ENCODE results near the gene GAL3ST2.
"Not testable (repeated sequence)": the region's sequence is repeated elsewhere in the genome, so short reads cannot be mapped to it uniquely, and the experiment has no call there.

The GAL3ST2 gene

DNA sequence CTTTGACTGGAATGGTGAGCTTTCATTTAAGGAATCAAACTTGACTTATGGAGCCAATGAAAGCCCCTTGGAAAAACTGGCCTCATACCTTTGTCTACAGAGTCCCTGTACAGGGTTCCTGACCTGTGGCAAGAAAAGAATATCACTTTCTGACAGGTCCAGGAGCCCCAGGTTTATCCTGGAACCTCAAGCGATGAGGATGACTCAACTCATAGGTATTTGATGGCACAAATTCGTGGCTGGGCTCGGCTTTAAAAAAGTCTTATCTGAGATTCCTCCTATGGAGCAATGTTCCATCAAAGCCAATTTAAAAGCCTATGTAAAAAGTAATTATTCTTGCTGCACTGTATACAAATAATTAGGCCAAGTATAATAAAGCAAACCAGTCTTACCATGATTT is 14.8 kb downstream of the GAL3ST2 start:
- DNase-seq (ENCODE audit: low spot score): not testable (repeated sequence)

DNA sequence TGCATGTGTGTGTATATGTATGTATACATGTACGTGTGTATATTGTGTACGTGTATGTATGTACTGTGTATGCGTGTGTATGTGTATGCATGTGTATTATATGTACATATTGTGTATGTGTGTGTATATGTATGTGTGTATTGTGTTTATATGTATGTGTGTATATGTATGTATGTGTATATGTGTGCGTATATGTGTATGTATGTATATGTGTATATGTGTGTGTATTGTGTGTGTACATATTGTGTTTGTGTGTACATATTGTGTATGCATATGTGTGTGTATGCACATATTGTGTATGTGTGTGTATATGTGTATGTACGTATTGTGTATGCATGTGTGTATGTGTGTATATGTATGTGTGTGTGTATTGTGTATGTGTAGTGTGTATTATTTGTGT is 16.8 kb downstream of the GAL3ST2 start:
- DNase-seq (ENCODE audit: low spot score): no peak

DNA sequence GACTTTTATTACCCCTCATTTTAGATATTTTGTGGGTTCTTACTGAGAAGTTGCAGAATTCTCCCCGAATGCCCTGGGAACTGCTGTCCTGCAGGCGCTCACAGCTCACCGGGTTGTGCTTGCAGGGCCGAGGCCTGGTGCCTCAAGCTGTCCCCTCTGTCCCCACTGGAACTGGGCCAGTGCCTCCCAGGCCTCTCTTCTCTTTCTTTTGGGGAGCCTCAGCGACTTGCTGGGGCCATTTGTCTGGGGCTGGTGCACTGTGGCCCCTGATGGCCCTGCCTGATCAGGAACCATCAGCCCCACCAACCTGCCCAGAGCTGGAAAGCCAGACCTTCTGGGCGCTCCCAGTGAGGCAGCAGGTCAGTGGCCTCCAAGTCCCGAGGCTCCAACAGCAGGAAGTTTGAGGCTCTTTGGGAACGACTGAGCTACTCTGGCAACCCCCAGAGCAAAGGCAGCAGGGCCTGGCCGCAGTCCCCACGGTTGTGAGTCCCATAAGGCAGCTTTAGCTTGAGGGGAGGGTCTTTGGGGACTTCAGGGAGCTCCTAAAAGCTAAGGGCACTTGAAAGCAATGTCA is 17.7 kb downstream of the GAL3ST2 start:
- DNase-seq (ENCODE audit: low spot score): no peak

DNA sequence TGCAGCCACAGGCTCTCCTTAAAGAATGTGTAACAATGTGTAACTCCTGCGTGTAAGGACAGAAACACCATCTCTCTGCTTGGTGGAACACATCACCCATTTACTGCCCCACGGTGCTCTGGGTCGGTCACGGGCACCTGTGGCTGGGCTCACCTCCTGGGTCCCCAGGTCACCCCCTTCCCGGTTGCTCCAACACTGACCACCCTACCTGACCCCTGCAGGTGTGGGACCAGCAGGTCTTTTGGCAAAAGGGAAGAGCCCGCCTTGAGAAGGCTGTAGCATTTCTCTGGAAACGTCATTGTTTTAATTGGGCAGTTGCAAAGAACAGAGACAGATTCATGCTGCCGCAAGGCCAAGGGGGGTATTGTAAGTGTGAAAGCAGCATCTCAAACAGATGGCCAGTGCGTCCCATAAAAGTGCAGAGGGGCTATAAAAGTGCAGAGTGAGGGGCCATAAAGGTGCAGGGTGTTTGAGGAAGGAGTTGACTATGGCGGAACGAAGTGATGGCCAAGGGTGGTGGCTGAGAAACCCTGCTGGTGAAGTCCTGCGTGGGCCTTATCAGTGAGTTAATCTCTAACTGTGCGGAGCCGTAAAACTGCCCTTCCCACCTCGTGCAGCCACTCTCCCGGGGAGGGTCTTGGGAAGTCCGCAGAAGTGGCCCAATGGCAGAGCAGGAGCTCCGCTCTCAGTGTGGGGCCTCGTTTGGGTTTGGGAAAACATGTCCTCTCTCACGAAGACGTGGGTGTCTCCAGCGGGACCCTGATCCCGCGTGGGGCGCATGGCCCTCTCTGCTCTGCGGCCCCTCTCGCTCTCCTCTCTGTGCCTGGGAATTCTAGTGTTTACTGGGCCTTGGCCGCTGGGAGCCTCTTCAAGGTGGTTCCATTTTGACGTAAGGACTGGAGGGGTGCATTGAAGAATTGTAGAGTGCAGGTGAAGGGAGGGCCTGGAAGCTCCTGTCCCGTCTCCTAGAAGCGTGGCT is 18.7 kb downstream of the GAL3ST2 start:
- DNase-seq (ENCODE audit: low spot score): no peak

DNA sequence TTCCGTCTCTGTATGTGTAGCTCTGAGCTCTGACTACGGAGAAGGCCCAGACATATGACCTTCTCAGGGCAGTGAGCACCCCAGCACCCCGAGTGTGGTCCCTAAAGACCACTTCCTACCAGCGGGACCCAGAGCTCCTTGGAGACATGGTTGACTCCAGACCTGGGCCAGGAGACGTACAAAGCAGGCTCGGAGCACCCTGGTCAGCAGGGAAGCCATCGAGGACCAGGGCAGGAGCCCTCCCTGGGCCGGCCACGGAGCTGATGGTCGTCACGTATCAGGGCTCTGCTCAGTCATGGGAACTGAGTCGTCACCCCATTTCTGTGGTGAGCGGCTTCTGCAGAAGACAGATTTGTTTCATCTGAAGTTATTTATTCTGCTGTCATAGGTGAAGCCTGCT is 19.6 kb downstream of the GAL3ST2 start:
- DNase-seq (ENCODE audit: low spot score): no peak

DNA sequence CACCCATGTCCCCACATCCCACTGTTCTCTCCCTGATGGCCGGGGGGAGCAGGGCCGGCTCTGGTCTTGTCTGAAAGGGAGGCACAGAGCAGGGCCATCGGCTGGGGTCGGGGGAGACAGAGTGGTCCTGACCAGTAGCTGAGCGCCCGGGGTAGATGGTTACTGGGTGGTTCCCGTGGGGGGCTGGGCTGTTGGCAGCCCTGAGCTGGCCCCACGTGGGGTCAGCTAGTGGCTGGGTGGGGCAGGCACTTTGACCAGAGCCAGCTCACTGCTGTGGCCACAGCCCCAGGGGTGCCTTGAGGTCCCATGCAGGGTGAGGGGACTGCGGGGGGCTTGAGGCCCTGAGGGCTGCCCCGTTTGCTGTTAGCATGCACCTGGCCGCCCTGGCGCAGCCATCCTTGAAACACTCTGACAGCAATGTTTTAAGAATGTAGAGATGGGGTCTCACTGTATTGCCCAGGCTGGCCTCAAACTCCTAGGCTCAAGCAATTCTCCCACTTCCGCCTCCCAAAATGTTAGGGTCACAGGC is 20.1 kb downstream of the GAL3ST2 start:
- DNase-seq (ENCODE audit: low spot score): no peak

DNA sequence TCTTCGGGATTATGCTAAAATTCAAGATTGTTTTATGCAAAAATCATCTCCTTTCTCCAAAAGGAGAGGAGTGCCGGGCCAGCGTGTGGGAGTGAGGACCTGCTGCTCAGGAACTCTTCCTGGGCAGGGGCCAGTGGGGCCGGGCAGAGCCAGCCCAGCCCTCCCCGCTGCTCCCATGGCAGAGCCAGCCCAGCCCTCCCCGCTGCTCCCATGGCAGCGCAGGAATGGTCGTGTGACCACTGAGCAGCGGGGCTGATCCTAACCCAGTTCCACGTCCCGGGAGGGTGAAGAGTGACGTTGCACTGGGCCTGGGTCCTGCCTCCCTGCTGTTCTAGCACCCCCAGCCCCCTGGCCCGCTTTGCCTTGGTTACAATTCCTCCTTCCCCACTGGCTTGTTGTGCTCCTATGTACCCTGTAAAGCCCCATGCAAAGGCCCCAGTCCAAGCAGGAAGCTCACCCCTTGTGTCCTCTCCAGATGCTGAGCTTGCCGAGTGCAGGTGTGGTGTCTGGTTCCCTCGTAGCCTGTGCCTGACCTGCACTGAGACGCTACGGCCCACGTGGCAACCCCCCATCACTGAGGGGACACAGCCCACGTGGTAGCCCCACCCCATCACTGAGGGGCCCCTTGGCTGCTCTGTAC is 20.9 kb downstream of the GAL3ST2 start:
- DNase-seq (ENCODE audit: low spot score): no peak

DNA sequence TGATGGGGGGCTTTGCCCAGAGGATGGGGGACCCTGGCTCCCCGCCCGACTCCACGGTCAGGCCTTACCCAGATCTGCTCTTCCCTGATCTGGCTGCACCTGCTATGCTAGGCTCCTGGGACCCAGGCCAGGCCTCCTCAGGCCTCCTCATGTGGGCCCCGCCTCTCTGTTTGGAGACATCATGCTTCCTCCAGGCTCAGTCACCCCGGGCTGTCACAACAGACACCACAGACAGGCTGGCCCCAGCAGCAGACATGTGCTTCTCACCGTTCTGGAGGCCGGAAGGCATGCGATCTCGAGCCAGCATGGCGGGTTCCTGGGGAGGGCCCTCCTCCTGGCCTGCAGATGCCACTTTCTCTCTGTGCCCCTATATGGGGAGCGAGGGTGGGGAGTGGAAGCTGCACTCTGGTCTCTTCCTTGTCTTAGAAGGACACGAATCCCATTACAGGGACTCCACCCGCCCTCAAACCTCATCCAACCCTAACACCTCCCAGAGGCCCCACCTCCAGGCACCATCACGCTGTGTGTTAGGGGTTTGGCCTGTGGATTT is 21.5 kb downstream of the GAL3ST2 start:
- DNase-seq (ENCODE audit: low spot score): peak; percentile 72

DNA sequence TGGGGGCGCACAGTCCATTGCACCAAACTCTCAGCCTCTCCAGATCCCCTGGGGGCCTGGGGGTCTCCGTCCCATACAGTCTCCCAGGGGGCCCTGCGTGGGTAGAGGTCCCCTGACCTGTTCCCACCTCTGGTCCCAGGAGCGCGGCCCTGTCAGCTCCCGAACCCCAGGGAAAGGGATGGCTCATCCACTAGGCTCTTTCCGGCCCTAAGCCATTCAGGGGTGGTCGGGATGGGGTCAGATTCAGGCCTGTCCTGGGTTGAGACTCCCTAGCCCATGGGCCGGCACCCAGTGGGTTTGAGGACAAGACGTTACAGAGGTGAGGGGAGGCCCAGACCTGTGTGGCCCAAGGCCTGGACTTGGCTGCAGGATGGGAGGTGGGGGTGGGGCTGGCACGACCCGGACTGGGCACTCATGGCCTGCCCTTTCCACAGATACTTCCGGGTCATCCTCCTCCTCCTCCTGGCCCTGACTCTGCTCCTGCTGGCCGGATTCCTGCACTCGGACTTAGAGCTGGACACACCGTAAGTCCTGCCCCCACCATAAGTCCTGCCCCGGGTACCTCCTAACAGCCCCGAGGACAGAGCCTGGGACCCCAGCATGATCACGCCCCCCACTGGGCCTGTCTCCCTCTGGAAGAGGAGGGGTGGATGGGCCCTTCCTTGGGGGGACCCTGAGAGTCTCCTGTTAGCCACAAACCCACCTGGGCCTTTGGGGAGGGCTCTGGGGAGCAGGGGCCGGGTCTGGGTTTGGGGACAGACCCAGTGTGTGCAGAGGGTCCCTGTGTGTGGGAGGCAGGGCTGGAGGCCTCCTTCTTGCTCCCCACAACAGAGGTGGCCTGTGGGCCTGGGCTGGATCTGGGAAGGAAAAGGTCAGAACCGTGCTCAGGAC is 22.3 kb downstream of the GAL3ST2 start:
- no peak for DNase-seq (ENCODE audit: low spot score)

DNA sequence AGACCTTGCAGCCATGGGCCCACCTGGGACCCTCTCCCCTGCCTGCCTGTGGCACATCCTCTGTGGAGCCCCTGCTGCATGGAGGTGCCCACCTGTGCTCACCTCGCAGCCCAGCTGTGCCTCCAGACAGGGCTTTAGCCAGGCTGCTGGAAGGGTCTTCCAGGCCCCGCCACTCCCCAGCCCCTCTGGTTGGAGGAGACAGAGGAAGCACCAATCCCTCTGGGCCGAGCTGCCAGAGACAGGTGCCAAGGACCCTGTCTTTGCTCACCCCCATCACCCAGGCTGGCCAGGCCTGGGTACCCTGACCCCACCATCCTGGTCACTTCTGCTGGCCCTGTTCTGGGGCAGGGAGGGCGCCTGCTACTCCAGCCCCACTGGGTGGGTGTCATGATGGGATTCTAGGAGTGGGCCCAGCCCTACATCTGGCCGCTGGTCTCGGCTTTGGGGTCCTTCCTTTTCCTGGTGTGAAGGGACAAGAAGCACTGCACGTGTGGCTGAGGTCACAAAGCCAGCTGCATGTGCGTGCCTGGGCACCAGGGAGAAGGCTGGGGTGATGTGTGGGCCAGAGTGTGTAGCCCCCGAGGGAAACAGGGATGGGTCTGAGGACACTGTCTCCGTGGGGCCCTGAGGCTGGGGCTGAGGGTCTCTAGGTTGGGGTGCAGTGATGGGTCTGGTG is 23.0 kb downstream of the GAL3ST2 start:
- no peak for DNase-seq (ENCODE audit: low spot score)

DNA sequence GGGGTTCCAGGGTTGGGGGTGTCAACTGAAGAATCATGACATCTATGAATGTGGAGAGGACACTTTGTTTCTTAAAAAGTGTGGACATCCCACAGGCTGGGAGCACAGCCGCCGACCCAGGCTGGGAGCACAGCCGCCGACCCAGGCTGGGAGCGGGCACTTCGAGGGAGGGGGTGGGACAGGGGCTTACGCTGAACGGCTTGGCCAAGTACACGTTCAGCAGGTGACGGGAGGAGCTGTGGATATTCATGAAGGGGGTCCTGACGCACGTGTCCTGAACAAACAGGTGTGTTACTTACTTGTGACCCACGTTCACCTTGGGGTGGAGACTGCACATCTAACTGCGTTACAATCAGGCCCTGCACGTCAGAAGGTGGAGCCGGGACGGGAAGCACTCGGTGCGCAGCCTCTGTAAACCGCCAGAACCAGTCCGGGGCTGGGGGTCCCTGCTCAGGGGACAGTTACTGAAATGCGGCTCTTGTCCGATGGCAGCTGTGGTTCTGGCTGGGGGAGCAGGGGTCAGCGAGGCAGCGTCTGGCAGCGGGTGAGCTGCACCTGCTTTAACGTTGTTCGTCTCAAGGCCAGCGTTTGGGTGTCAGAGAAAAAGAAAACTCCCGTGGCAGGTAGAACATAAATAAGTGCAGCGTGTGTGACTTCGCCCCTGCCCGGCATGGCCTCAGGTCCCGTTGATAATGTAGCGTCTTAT is 23.7 kb downstream of the GAL3ST2 start:
- not testable (repeated sequence) for DNase-seq (ENCODE audit: low spot score)

DNA sequence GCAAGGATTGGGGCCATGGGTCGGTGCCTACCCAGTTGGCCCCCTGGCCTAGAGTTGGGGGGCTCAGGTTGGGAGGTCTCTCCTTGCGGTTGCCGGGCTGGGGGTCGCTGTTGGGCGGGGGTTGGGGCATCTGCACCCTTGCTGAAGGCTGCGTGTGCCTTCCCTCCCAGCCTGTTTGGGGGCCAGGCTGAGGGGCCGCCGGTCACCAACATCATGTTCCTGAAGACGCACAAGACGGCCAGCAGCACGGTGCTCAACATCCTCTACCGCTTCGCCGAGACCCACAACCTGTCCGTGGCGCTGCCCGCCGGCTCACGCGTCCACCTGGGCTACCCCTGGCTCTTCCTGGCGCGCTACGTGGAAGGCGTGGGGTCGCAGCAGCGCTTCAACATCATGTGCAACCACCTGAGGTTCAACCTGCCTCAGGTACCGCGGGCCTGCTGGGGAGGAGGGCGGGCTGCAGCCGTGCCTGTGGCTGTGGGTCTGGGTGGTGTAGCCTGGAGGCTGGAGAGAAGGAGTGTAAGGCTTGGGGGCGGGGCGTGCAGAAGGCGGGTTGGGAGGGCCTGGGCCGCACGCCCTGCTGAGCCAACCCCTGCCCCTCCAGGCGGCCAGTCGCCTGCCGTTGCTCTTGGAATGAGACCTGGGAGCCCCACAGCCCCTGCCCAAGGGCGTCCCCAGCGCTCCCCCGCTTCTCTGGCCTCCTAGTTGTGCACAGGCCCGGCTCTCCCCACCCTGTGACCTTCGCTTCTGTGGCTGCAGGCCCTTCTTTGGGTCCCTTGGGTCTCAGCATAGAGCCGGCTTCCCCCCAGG is 25.2 kb downstream of the GAL3ST2 start:
- peak; percentile 78 for DNase-seq (ENCODE audit: low spot score)

DNA sequence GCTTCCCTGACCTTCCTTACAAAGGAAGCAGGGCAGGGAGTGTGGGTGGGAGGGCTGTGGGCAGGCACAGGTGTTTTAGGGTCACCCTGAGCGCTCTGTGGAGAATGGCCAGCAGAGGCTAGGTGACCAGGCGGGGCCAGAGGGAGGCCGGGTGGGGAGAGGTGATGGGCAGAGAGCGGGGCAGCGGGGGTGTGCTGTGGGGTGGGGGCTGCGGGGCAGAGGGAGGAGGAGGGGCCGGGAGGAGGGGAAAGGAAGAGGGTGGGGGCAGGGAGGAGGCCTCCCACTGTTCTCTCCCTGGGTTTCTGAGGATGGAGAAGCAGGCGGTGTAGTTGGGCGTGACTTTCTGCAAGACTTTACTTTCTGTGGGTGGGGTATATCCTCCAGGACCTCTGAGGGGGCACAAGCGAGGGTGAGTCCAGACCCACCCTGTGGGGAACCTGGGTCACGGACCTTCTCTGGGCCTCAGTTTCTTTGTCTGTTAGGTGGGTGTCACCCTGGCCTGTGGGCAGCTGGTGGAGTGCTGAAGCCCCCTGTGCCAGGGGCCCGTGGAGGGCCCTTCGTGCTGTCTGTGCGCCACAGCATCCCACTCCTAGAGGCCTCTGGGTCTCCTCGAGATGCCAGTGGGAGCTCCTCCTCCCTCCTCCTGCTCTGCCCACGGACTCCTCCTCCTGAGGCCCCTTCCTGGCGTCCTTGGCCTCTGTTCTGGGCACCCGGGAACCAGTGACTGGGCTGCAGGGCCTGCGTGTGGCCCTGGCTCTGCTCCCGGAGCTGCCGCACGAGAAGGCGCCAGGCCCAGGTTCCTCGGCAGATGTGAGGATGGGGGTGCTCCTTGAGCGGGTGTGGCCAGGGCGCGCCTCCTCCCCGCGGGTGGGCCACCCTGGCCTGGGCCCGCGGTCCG is 26.0 kb downstream of the GAL3ST2 start:
- no peak for DNase-seq (ENCODE audit: low spot score)

DNA sequence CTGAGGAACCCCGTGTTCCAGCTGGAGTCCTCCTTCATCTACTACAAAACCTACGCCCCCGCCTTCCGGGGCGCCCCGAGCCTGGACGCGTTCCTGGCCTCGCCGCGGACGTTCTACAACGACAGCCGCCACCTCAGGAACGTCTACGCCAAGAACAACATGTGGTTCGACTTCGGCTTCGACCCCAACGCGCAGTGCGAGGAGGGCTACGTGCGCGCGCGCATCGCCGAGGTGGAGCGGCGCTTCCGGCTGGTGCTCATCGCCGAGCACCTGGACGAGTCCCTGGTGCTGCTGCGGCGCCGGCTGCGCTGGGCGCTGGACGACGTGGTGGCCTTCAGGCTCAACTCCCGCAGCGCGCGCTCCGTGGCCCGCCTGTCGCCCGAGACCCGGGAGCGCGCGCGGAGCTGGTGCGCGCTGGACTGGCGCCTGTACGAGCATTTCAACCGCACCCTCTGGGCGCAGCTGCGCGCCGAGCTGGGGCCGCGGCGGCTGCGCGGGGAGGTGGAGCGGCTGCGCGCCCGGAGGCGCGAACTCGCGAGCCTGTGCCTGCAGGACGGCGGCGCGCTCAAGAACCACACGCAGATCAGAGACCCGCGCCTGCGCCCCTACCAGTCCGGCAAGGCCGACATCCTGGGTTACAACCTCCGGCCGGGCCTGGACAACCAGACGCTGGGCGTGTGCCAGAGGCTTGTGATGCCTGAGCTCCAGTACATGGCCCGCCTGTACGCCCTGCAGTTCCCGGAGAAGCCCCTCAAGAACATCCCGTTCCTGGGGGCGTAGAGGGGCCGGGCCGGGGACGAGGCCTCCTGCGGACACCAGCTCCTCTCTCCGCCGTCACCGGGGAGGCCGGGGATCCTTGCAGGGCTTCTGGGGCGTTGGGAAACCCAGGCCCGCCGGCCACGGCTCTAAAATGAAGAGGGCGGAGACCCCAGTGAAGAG is 27.0 kb downstream of the GAL3ST2 start:
- peak; percentile 74 for DNase-seq (ENCODE audit: low spot score)

DNA sequence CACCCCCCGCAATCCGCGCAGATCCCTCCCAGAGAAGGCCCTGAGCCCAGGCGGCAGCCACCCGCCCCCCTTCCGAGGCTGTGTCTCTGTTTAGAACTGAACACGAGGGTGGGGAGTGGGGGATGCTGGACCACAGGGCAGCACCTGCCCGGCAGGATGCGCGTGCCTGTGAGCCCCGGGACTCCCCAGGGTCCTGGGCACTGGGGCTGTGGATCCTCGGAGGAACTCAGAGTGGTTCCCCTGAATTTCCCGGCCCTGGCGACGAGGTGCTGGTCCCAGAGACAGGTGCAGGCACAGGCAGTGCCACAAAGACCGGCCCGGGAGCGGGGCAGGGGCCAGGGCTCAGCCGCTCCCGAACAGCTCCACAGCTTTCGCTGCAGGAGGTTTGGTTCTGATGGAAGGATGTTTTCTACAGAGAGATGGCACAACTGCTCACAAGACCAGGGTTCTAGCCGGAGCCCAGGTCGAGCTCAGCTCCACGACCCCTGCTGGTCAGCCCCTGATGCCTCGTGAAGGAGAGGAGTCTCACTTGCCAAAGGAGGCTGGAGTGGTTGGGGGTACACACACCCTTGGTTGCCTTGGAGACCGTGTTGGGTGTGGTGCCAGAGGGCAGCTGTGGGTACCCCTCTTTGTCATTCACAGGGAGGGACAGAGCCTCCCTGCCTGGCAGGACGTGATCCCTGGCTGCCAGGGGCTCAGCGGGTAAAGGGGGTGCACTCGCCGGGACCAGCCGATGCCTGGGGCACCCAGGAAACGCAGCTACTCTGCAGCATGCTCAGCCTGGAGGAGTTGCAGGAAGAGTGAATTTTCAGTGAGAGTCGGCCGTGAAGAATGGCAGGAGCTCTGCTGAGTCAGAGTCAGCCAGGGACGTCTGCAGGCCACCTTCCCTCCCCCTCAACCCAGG is 28.0 kb downstream of the GAL3ST2 start:
- DNase-seq (ENCODE audit: low spot score): peak; percentile 77

DNA sequence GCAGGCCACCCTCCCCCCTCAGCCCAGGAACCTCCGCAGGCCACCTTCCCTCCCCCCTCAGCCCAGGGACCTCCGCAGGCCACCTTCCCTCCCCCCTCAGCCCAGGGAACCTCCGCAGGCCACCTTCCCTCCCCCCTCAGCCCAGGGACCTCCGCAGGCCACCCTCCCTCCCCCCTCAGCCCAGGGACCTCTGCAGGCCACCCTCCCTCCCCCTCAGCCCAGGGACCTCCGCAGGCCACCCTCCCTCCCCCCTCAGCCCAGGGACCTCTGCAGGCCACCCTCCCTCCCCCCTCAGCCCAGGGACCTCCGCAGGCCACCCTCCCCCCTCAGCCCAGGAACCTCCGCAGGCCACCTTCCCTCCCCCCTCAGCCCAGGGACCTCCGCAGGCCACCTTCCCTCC is 29.6 kb downstream of the GAL3ST2 start:
- peak; percentile 67 for DNase-seq (ENCODE audit: low spot score)

Data from SK-N-DZ (cell line).